Osteocyte (in vitro differentiated cells): ENCODE results near the gene HDAC10. TPM values are rescaled to one million over a fixed set of nuclear protein-coding genes. Genes with fewer than 3 reads are reported as not detected.

Experiments used
- DNase-seq: peaks from one replicate; pipeline ENCODE4 v3.0.0; 2021; ENCODE audit warnings: mixed read lengths; ENCODE audit not compliant: unreplicated experiment; ENCODE audit errors: extremely low spot score
- H3K27ac Mint-ChIP-seq: one replicate; pipeline ENCODE4 v1.8.0; 2021; ENCODE audit warnings: mild to moderate bottlenecking, mixed read lengths; ENCODE audit not compliant: unreplicated experiment
- H3K27me3 Mint-ChIP-seq: one replicate; pipeline ENCODE4 v1.8.0; 2021; ENCODE audit warnings: mixed read lengths; ENCODE audit not compliant: unreplicated experiment
- H3K36me3 Mint-ChIP-seq: one replicate; pipeline ENCODE4 v1.8.0; 2021; ENCODE audit warnings: mixed read lengths; ENCODE audit not compliant: unreplicated experiment
- H3K4me1 Mint-ChIP-seq: one replicate; pipeline ENCODE4 v1.8.0; 2021; ENCODE audit warnings: mixed read lengths; ENCODE audit not compliant: unreplicated experiment
- H3K4me3 Mint-ChIP-seq: one replicate; pipeline ENCODE4 v1.8.0; 2021; ENCODE audit warnings: mild to moderate bottlenecking, moderate library complexity, mixed read lengths; ENCODE audit not compliant: unreplicated experiment
- H3K9me3 Mint-ChIP-seq: one replicate; pipeline ENCODE4 v1.8.0; 2021; ENCODE audit warnings: mixed read lengths; ENCODE audit not compliant: unreplicated experiment
- total RNA-seq: library from RNA; stranded (reverse); gene quantifications from 2 replicates; pipeline ENCODE4 v1.2.1, GENCODE V29; 2021
- TF ChIP-seq, protein P1 (sequence below): fragments of 200-600 bp; sonication (generic); IDR thresholded peaks from 2 replicates; pipeline ENCODE4 v1.5.0; 2021; ENCODE audit warnings: antibody characterized with exemption, mild to moderate bottlenecking, moderate library complexity

HDAC10 gene
- total RNA-seq, 1 donor from 2014 or later, result 38.3 TPM

DNA sequence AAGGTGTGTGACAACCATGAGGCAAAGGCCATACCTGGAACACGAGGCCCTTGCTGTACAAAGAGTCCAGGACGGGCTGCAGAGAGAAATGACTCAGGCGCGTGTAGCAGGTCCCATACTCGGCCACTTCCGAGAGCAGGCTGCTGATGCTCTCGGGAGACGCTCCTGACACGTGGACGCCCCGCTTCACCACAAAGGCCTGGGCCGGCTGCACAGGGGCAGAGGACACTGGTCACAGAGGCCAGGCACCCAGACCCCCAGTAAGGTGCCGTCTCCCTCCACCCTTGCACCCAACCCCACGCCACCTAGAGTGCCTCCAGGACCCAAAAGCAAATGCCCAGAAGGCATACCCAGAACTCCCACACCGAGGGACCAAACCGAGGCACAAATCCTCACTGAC lies 21.7 kb downstream of the HDAC10 start:
- H3K4me1 Mint-ChIP-seq, result no peaks in the 10 kb centered on the region
- no peaks in the 10 kb centered on the region for H3K9me3 Mint-ChIP-seq
- DNase-seq, result no peak
- H3K27me3 Mint-ChIP-seq, result no peaks in the 10 kb centered on the region
- no peak overlapping the region for H3K27ac Mint-ChIP-seq
- H3K4me3 Mint-ChIP-seq, result no peak overlapping the region
- peaks cover 19% of the 10 kb centered on the region for H3K36me3 Mint-ChIP-seq
- TF ChIP-seq, protein P1, sequence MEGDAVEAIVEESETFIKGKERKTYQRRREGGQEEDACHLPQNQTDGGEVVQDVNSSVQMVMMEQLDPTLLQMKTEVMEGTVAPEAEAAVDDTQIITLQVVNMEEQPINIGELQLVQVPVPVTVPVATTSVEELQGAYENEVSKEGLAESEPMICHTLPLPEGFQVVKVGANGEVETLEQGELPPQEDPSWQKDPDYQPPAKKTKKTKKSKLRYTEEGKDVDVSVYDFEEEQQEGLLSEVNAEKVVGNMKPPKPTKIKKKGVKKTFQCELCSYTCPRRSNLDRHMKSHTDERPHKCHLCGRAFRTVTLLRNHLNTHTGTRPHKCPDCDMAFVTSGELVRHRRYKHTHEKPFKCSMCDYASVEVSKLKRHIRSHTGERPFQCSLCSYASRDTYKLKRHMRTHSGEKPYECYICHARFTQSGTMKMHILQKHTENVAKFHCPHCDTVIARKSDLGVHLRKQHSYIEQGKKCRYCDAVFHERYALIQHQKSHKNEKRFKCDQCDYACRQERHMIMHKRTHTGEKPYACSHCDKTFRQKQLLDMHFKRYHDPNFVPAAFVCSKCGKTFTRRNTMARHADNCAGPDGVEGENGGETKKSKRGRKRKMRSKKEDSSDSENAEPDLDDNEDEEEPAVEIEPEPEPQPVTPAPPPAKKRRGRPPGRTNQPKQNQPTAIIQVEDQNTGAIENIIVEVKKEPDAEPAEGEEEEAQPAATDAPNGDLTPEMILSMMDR, result no peak

DNA sequence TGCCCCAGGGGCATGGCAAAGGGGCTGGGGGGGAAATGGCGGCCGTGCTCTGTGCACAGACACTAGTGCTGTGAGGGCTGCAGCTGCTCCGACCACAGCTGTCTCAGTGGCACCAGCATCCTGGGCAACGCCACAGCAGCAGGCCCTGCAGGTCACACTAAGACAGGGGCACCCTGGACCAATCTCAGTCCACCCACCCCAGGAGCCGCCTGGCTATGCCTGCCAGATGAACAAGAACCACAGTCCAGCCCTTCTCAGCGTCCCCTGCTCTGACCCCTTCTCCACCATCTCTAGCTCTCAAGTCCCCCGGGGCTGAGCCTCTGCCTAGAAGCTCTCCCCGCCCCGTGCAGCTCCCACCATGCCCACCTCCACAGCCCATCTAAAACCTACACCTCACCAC lies 22.7 kb downstream of the HDAC10 start:
- no peak overlapping the region for H3K4me3 Mint-ChIP-seq
- no peak for DNase-seq
- no peak overlapping the region for H3K27ac Mint-ChIP-seq
- TF ChIP-seq, protein P1, result no peak
- H3K4me1 Mint-ChIP-seq, result no peaks in the 10 kb centered on the region
- H3K36me3 Mint-ChIP-seq, result peaks cover 25% of the 10 kb centered on the region
- no peaks in the 10 kb centered on the region for H3K27me3 Mint-ChIP-seq
- no peaks in the 10 kb centered on the region for H3K9me3 Mint-ChIP-seq

DNA sequence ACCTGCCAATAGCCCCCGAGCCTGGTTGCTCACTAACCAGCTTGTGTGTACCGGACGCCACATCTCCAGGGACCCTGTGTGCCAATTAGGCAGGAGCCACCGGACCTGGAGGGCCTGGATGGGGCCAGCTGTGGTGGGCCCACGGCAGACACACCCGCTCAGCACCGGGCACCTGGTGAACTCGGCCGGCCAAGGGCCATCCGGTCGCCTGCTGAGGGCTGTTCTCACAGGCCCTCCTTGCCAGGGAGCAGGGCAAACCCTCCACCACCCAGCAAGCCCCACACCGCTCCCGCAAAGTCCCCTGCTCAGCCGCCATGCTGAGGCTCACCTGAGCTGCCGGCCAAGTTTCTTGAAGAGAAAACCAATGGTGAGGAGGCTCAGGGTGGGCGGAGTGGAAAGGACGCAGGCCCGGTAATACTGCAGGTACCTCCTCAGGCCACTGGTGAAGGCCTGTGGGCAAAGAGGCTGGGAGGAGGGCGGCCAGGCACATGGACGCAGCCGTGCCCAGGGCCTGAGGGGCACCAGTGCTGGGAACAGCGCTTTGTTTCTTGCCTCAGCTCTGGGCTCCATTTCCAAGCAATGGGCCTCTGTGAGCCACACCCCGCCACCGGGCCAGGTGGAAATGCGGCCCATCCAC lies 23.4 kb downstream of the HDAC10 start:
- Mint-ChIP-seq H3K27me3 (no peaks in the 10 kb centered on the region), H3K9me3 (no peaks in the 10 kb centered on the region), H3K4me3 (no peak overlapping the region), H3K4me1 (no peaks in the 10 kb centered on the region), H3K36me3 (peaks cover 26% of the 10 kb centered on the region), H3K27ac (no peak overlapping the region)
- no peak for DNase-seq
- TF ChIP-seq, protein P1, result no peak

DNA sequence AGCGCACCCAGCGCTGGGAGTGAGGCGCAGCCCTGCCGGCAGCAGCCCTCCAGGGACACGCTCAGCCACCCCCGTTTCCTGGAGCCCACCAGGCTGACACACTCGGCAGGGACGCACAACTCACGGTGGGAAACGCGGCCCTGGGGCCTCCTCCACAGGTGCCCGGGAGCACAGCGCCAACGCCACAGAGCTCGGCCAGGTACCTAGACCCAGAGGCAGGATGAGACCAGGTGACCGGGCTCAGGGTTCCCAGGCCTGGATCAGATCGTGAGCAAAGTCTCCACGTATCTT lies 24.2 kb downstream of the HDAC10 start:
- H3K4me1 Mint-ChIP-seq, result no peaks in the 10 kb centered on the region
- no peaks in the 10 kb centered on the region for H3K9me3 Mint-ChIP-seq
- no peak overlapping the region for H3K4me3 Mint-ChIP-seq
- no peaks in the 10 kb centered on the region for H3K27me3 Mint-ChIP-seq
- TF ChIP-seq, protein P1, result no peak
- DNase-seq, result no peak
- peaks cover 32% of the 10 kb centered on the region for H3K36me3 Mint-ChIP-seq
- no peak overlapping the region for H3K27ac Mint-ChIP-seq

DNA sequence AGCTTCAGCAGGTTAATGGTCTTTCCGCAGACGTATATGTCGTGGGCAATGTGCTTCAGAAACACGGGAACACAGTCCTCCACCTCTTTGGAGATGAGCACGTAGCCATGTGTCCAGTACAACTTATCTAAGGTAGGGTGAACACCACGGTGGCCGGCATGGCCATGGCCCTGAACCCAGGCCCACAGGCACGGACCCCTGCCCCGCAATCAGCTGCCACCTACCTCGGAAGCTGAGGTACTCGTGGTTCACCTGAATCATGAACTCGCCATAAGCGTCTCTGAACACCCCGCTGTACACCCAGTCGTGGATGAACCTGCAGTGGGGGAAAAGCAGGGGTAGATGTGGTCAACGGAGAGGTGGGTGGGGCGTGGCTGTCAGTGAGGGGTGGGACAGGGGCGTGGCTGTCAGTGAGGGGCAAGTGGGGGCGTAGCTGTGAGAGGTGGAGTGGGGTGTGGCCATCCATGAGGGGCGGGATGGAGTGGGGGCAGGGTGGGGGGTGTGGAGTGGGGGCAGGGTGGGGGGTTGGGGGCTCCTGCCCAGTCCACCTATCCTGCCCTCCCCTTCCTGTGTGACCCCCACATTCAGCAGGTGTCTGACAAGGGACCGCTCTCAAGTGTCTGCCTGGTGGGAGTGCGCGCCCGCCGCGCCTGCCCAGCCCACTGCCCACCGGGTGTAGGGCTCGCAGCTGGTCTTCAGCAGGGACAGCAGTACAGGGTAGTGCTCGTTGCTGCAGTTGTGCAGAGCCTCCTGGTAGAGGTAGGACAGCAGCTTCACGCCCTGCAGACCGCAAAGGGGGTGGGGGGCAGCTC lies 24.8 kb downstream of the HDAC10 start:
- DNase-seq, result no peak
- no peak overlapping the region for H3K27ac Mint-ChIP-seq
- no peaks in the 10 kb centered on the region for H3K27me3 Mint-ChIP-seq
- no peak overlapping the region for H3K4me3 Mint-ChIP-seq
- no peaks in the 10 kb centered on the region for H3K9me3 Mint-ChIP-seq
- TF ChIP-seq, protein P1, result no peak
- peaks cover 32% of the 10 kb centered on the region for H3K36me3 Mint-ChIP-seq
- H3K4me1 Mint-ChIP-seq, result no peaks in the 10 kb centered on the region
